Ovary (tissue), 3 donors: ENCODE results near the gene PLEKHA7.

Experiments
- CTCF ChIP-seq, 3 donors: fragments of 450-650 bp in 2 of 3; fragments of 200-600 bp in 1 of 3; IDR thresholded peaks; one replicate each; pipeline versions ENCODE4 v1.5.1 to v1.8.0; 2016 to 2022; ENCODE audit warnings: antibody characterized with exemption in 3 of 3, mild to moderate bottlenecking in 1 of 3
- EP300 ChIP-seq: sonication (generic); formaldehyde crosslinking; IDR thresholded peaks from one replicate; pipeline ENCODE4 v1.6.1; 2017; ENCODE audit warnings: antibody characterized with exemption
- donor health status: DM: no; HTN: no; CAD: no.

DNA sequence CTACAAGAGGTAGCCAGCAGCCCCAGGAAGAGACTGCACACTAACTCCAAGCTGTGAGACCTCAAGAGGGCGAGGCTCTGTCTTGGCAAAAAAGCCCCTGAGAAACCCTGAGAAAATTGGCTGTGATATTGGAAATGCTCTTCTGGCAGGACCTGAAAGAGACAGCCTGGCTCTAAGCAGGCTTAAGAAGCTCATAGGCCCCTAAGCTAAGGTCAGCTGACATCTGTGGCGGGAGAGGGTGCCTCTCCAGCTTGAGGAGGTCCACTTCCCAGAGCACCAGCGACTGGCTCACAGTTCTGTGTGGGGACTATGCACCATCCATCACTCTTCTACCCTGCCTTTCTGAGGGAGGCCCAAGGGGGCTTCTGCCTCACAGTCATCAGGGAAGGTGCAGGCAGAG lies 12.4 kb downstream of the PLEKHA7 start:
- TF ChIP-seq CTCF (IDR thresholded peaks at IDR 0.05) (no peak), EP300 (no peak)
